Endometrial microvascular endothelial cells (primary cell): ENCODE data around the gene LACC1. TPM values are rescaled to one million over a fixed set of nuclear protein-coding genes. Genes with fewer than 3 reads are reported as not detected.

Experiments used
- in situ Hi-C: cut with HindIII; loops from 2 replicates; pipeline ENCODE4 v1.10.0; 2017; ENCODE audit warnings: low sequenced_read_pairs, low pct_unique_long_range_greater_than_20kb; ENCODE audit errors: inconsistent ontology term
- total RNA-seq: library from RNA; depleted of rRNA; stranded (reverse); fragments of >200 nt; gene quantifications from one replicate; pipeline ENCODE4 v1.2.3, GENCODE V29; 2015; ENCODE audit errors: inconsistent ontology term

Gene LACC1
- total RNA-seq, 1 donor from 2014 or later, result 9.2 TPM

DNA sequence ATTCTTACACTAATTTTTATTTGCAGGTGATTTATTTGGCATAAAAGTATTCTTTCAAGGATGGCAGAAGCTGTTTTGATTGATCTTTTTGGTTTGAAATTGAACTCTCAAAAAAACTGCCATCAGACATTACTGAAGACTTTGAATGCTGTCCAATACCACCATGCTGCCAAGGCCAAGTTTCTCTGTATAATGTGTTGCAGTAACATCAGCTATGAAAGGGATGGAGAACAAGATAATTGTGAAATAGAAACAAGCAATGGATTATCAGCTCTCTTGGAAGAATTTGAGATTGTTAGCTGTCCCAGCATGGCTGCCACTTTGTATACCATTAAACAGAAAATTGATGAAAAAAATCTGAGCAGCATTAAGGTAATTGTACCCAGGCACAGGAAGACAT is 1.2 kb downstream of the LACC1 start:
- in situ Hi-C loops, result no loop called here

- in situ Hi-C loops, result no loop called here
These were observed 1.9 kb downstream of the LACC1 start for GRCh38 chr13:43881580-43881979.

- in situ Hi-C loops, result no loop called here
These were observed 3.9 kb downstream of the LACC1 start for GRCh38 chr13:43883631-43884030.

DNA sequence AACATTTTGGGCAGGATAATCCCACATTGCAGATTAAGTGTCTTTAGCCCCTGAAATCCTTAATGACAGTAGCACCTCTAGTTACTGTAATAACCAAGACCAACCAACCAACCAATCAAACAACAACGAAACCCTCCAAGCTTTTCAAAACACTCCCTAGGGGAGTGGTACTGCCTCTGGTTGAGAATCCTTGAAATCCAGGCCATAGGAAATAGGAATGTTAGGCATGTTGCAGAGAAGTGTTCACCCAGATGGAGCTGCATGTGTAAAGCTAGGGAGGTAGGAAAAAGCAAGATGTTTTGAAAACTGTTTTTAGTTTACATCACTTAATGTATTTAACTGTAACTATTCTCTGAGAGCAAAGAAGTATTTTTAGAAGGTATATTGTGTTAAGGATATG is 4.5 kb downstream of the LACC1 start:
- in situ Hi-C loops, result no loop called here

DNA sequence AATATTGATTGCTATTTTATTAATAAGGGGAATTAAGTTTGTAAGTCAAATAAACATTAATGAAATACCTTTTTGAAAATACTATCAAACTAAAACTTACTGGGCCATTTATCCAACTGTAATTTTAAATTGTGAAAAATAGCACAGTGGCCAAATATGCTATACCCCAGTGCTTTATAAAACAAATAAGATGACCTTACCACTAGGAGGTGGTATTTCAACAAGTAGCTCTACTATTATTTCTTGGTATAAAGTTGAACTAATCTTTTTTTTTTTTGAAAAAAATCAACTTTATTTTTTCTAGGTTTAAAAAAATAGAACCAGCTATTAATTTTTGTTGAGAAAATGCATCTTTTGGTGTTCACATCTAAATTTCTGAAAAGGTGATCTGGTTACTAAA is 14.7 kb downstream of the LACC1 start:
- in situ Hi-C loops, result no loop called here

DNA sequence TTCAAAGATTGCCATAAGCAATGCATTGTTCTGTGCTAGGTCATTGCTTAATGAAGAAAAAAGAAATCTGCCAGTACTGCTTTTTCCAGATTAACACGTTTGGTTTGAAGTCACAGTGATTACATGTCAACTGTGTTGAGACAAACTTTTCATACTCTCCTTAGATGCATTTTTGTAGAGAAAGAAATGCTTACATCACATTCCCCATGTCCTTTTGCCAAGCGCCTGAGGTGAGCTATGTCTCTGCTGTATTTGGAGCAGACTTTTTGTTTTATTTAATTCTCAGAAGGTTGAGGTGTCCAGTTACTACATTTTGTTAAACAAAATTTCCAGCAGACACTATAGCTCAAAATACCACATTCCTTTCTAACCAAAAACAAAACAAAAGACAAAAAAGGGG is 16.2 kb downstream of the LACC1 start:
- in situ Hi-C loops, result no loop called here

GRCh38 chr13:43905435-43906031 is 25.8 kb downstream of the LACC1 start:
- in situ Hi-C loops, result loop anchor here (10.0 kb wide), 1 partner anchor 529 kb away; no protein-coding TSS in a partner anchor

- in situ Hi-C loops, result loop anchor here (10.0 kb wide), 1 partner anchor 526 kb away; no protein-coding TSS in a partner anchor
These were observed 28.7 kb downstream of the LACC1 start for GRCh38 chr13:43908156-43909126.

DNA sequence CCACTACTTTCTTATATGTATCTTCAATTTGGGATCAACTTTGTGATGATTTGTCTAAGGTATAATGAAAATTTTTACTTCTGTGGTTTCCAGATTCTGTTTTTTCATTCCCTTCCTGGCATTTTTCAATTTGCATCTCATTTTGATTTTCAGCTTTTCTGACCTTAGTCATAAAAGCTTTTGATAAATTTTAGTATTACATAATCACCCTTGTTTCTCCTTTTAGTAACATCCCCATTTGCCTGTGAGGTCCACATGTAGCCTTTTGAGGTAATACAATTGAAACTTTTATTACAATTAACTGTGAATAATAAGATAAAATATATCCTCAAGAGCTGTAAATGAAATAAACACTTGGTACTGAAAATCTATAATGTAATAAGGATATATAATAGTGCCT is 31.2 kb downstream of the LACC1 start:
- in situ Hi-C loops, result no loop called here

DNA sequence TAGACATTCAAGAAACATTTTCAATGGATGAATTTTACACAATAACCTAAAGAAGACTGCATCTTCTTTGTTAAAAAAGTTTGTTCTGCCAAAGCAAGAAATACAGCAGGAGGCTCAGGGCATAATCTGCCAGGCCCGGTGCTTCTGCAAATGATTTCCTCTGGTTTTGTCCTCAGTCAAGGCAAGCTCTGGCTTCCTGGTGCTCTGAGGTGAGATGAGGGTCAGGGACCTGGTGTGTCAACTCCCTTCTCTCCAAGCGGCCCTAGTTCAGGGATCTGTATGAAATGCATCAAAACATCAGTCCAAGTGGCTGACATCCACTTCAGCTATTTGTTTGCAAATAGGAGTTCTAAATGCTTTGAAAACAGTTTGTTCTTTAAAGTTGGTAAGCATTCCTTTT is 31.6 kb downstream of the LACC1 start:
- in situ Hi-C loops, result no loop called here

GRCh38 chr13:43911871-43912270 is 32.2 kb downstream of the LACC1 start:
- in situ Hi-C loops, result no loop called here

DNA sequence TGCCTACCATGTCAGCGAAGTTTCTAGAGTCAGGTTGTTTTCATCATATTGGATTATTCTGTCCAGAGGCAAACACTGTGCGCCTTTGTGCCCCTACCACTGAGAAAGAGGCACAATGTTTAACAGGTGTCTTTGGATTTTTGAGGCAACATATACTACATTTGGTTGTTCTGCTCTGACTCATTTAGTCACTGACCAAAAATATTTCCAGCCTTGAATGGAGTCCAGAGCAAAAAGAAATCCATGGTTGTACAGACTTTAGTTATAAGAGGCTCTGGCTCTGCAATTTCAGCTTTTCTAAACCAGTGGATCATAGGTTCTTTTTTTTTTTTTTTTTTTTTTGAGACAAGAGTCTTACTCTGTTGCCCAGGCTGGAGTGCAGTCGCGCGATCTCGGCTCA is 35.7 kb downstream of the LACC1 start:
- in situ Hi-C loops, result no loop called here

GRCh38 chr13:43916828-43917227 is 37.1 kb downstream of the LACC1 start:
- in situ Hi-C loops, result no loop called here

DNA sequence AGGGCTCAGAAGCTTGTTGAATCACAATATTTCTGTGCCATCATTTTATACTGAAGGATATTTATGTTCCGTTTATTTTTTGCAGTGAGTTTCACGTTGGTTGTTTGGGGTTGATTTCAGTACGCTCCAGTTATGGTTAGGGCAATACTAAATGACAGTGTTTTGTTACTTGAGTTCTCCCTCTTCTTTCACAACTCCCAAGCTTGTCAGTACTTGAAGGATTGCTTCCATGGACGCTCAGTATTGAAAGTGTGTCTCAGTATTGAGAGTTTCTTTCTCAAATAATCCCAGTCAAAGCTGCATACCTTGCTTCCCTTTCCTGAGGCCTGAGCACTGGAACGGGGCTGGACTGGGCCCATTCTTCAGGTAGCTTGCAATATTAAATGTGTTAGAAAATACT is 38.9 kb downstream of the LACC1 start:
- in situ Hi-C loops, result no loop called here

DNA sequence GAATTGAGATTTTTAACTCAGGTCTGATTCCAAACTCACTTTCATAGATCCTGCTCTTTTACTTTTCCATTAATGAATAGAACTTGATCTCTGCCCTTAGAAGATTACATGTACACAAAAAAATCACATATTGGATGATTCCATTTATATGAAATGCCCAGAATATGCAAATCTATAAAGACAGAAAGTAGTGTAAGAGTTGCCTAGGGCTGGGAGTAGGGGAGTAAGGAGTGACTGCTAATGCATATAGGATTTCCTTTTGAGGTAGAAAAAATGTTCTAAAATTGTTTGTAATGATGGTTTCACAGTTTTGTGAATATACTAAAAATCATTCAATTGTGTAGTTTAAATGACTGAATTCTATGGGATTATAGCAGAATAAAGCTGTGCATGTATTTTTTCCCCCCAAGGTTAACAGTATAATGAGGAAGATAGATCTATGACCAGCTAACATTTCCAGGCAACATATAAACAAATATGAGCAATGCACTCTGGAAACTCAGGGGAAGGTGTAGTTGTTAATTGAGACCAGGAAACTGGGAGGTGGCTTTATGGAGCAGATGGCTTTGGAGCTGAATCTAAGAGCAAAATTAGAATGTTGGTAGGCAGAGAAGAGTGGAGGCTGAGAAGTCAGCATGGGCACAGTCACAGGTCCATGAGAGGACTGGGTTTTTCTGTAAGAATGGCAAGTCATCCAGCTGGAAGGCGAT is 41.4 kb downstream of the LACC1 start:
- in situ Hi-C loops, result no loop called here

DNA sequence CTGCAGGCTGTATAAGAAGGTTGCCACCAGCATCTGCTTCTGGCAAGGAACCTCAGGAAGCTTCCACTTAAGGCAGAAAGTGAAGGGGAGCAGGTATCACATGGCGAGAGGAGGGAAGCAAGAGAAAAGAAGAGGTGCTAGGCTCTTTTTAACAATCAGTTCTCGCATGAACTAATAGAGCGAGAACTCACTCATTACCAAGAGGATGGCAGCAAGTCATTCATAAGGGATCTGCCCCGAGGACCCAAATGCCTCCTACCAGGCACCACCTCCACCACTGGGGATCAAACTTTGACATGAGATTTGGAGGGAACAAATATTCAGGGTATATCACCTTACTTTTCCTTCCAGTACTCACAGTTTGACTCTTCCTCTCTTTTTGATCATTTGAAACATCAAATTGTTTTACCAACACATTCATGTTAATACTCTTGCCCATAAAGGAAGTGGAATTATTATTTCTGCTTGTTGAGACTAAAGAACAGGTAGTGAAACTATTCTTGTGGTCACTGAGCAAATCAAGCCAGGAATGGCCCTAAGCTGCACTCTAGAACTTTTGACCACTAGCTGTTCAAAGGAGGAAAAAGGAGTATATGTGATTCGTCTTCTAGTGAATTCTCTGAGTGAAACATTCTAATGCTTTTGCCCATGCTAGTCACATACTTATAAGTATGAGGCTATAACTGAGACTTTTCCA is 45.0 kb downstream of the LACC1 start:
- in situ Hi-C loops, result no loop called here

GRCh38 chr13:43929947-43930346 is 50.2 kb downstream of the LACC1 start:
- in situ Hi-C loops, result no loop called here

DNA sequence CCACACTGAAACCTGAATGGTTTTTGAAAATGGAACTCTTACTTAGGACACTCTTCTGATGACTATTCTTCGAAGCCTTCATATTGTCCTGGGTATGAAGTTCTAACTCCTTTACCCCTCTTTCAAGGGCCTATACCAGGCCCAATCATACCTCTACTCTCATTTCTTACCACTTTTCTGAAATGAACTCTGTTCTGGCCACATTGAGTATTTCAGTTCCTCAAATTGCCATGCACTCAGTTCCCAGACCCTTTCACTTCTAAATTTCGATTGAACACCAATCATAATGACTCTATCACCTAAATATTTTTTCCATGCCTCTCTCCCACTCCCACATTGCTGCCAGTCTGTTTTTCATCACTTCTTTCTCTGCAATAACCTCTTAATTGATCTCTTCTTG is 53.7 kb downstream of the LACC1 start:
- in situ Hi-C loops, result no loop called here

DNA sequence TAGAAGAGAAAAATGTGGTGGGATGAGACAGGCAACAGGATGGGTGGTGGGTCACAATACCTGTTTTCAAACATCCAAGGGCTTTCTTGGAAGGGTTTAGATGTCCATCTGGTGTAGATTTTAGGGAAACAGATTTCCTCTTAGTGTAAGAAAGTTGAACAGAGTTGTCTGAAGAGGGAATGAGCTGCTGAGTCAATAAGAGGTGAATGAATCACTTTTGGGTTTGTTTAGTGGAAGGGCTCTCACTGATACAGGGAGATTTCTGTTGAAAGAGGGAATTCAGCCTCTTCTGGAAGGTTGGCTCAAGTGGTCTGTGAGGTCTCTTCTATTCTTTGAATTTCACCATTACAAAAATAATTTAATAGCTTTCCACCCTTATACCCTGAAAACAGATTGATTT is 54.6 kb downstream of the LACC1 start:
- in situ Hi-C loops, result no loop called here
